K562 (cell line): Measurements from ENCODE around the gene POMGNT1. TPM values are rescaled to one million over a fixed set of nuclear protein-coding genes. Genes with fewer than 3 reads are reported as not detected.

Source experiments
- ATF3 ChIP-seq, 2 experiments: fragments of 450-650 bp in 1 of 2; sonication (generic) in 1 of 2; formaldehyde crosslinking in 1 of 2; IDR thresholded peaks in 1 of 2; conservative IDR thresholded peaks in 1 of 2; 2 replicates each; pipeline versions ENCODE4 v1.6.1 to v1.8.1; 2016 to 2023; ENCODE audit warnings: mild to moderate bottlenecking in 2 of 2, moderate library complexity in 2 of 2, inconsistent platforms in 1 of 2, missing genetic modification reagents in 1 of 2
- CHD7 ChIP-seq: fragments of 200-600 bp; sonication (generic); IDR thresholded peaks from one replicate; pipeline ENCODE4 v1.6.1; 2012; ENCODE audit warnings: mild to moderate bottlenecking, low read depth, low read length, inconsistent platforms
- ILK ChIP-seq: fragments of 450-650 bp; IDR thresholded peaks from 2 replicates; pipeline ENCODE4 v1.6.1; 2016; ENCODE audit warnings: missing genetic modification characterization, low read depth, mild to moderate bottlenecking, missing compliant biosample characterization, moderate library complexity, borderline replicate concordance
- RHOXF2B ChIP-seq: fragments of 250-450 bp; sonication (Bioruptor Pico); conservative IDR thresholded peaks from 2 replicates; pipeline ENCODE4 v1.5.1; 2021
- XRCC5 ChIP-seq: fragments of 200-400 bp; formaldehyde crosslinking; IDR thresholded peaks from 2 replicates; pipeline ENCODE4 v1.6.1; 2017; ENCODE audit warnings: low read depth, mild to moderate bottlenecking, low read length
- ZNF217 ChIP-seq: sonication (generic); formaldehyde crosslinking; IDR thresholded peaks from 2 replicates; pipeline ENCODE4 v1.8.0; 2022; ENCODE audit warnings: mild to moderate bottlenecking, missing genetic modification reagents
- ZNF224 ChIP-seq: sonication (generic); formaldehyde crosslinking; IDR thresholded peaks from 2 replicates; pipeline ENCODE4 v1.8.0; 2022; ENCODE audit warnings: mild to moderate bottlenecking, missing genetic modification reagents
- ZNF592 ChIP-seq: fragments of 450-650 bp; IDR thresholded peaks from 2 replicates; pipeline ENCODE4 v1.6.1; 2017; ENCODE audit warnings: antibody characterized with exemption, mild to moderate bottlenecking
- polyA plus RNA-seq, 8 experiments: library from polyadenylated mRNA; depleted of rRNA in 4 of 8; stranded (reverse) in 5 of 8; unstranded in 3 of 8; fragments of >200 nt; fragmentation: Nextera tagmentation in 2 of 8; fragmentation: Illumina TruSeq in 1 of 8; extraction: Ambion mirVana in 2 of 8; extraction: Trizol in 1 of 8; gene quantifications; 2 replicates each; pipeline versions ENCODE4 v1.2.1 to v1.2.3, GENCODE V29; 2011 to 2014; ENCODE audit warnings: inconsistent platforms in 1 of 8, missing spikeins in 1 of 8
- total RNA-seq, 7 experiments: library from RNA; depleted of rRNA in 6 of 7; stranded (reverse); fragments of >200 nt in 6 of 7; fragmentation: Illumina TruSeq in 2 of 7; extraction: Trizol in 2 of 7; gene quantifications; 2 replicates each; pipeline versions ENCODE4 v1.2.1 to v1.2.3, GENCODE V29; 2011 to 2021; ENCODE audit warnings: low replicate concordance in 1 of 7

POMGNT1 gene
- total and polyA plus RNA-seq, 9 of the 15 experiments (the other 6 are each of a cell fraction or from before 2014, with no cell fraction given) = 14.1 to 58.9 (median 37.8) TPM

- TF ChIP-seq CHD7 (no peak), ZNF217 (CRISPR knock-in tag) (no peak), ILK (tag) (no peak), ZNF224 (no peak), RHOXF2B (CRISPR knock-in tag) (no peak), XRCC5 (no peak), ATF3 (IDR thresholded peaks at IDR 0.05) (peak; percentile 96), ATF3 (CRISPR knock-in tag; conservative IDR thresholded peaks at IDR 0.05) (peak; percentile 97), ZNF592 (0 out of 2 replicates have a peak, but pooled peaks have one; percentile 46)
These were observed 39.6 kb downstream of the POMGNT1 start (continued) for GRCh38 chr1:46158312-46159281.
